Neural cell (in vitro differentiated cells): ENCODE results near the gene HEBP1. TPM values are rescaled to one million over a fixed set of nuclear protein-coding genes. Genes with fewer than 3 reads are reported as not detected.

ENCODE experiments used
- H2AFZ ChIP-seq: fragments of 200-600, 300-800 bp; sonication (generic), shearing (Covaris generic); 2 replicates; pipeline ENCODE4 v1.6.0; 2014; ENCODE audit warnings: low read depth, mild to moderate bottlenecking, antibody characterized with exemption, low read length, moderate library complexity
- H3F3A ChIP-seq: fragments of 200-600 bp; shearing (Covaris generic); 2 replicates; pipeline ENCODE4 v1.6.1; 2016; ENCODE audit warnings: mild to moderate bottlenecking, moderate library complexity, mixed read lengths, antibody characterized with exemption, low read length; ENCODE audit not compliant: insufficient read depth, poor library complexity, severe bottlenecking
- H3K27ac ChIP-seq: fragments of 200-600, 300-800 bp; sonication (generic), shearing (Covaris generic); 2 replicates; pipeline ENCODE4 v1.5.1; 2014; ENCODE audit warnings: mild to moderate bottlenecking, low read length, moderate library complexity
- H3K27me3 ChIP-seq: fragments of 300-800, 200-600 bp; sonication (generic), shearing (Covaris generic); 2 replicates; pipeline ENCODE4 v1.6.0; 2014; ENCODE audit warnings: mild to moderate bottlenecking, low read depth, low read length, moderate library complexity; ENCODE audit not compliant: insufficient read depth
- H3K36me3 ChIP-seq: fragments of 300-800, 200-600 bp; sonication (generic), shearing (Covaris generic); 2 replicates; pipeline ENCODE4 v1.5.1; 2014; ENCODE audit warnings: mild to moderate bottlenecking, antibody characterized with exemption, low read length, moderate library complexity; ENCODE audit not compliant: insufficient read depth
- H3K4me2 ChIP-seq: fragments of 300-800, 200-600 bp; sonication (generic), shearing (Covaris generic); 2 replicates; pipeline ENCODE4 v1.6.0; 2014; ENCODE audit warnings: mild to moderate bottlenecking, low read length
- H3K4me3 ChIP-seq: fragments of 300-800, 200-600 bp; sonication (generic), shearing (Covaris generic); 2 replicates; pipeline ENCODE4 v1.5.1; 2014; ENCODE audit warnings: mild to moderate bottlenecking, low read length, moderate library complexity
- H3K79me2 ChIP-seq: fragments of 200-600 bp; shearing (Covaris generic); replicated peaks from 2 replicates; pipeline ENCODE4 v1.6.0; 2014; ENCODE audit warnings: mild to moderate bottlenecking, low read length, moderate library complexity; ENCODE audit not compliant: insufficient read depth
- H3K9ac ChIP-seq: fragments of 300-800, 200-600 bp; sonication (generic), shearing (Covaris generic); 2 replicates; pipeline ENCODE4 v1.6.1; 2016; ENCODE audit warnings: mild to moderate bottlenecking, low read length, mixed read lengths
- H3K9me2 ChIP-seq: fragments of 200-600 bp; shearing (Covaris generic); 2 replicates; pipeline ENCODE4 v1.6.1; 2016; ENCODE audit warnings: mild to moderate bottlenecking, low read length, mixed read lengths; ENCODE audit not compliant: insufficient read depth
- H3K9me3 ChIP-seq: fragments of 200-600, 300-800 bp; sonication (generic), shearing (Covaris generic); 2 replicates; pipeline ENCODE4 v1.6.1; 2016; ENCODE audit warnings: mild to moderate bottlenecking, mixed run types, low read length, moderate library complexity, mixed read lengths
- H4K20me1 ChIP-seq: fragments of 200-600 bp; shearing (Covaris generic); 2 replicates; pipeline ENCODE4 v1.6.1; 2016; ENCODE audit warnings: mild to moderate bottlenecking, mixed run types; ENCODE audit not compliant: insufficient read depth
- CTCF ChIP-seq: fragments of 450-650 bp; IDR thresholded peaks from 2 replicates; pipeline ENCODE4 v1.5.1; 2014; ENCODE audit warnings: antibody characterized with exemption, mild to moderate bottlenecking, moderate library complexity; ENCODE audit not compliant: poor library complexity, severe bottlenecking
- EP300 ChIP-seq: fragments of 450-650 bp; conservative IDR thresholded peaks from 2 replicates; pipeline ENCODE4 v1.6.1; 2014; ENCODE audit warnings: antibody characterized with exemption, mild to moderate bottlenecking, moderate library complexity; ENCODE audit not compliant: poor library complexity, severe bottlenecking
- EZH2 ChIP-seq: fragments of 200-600, 300-800 bp; shearing (Covaris generic), sonication (generic); IDR thresholded peaks from 2 replicates; pipeline ENCODE4 v1.6.1; 2014; ENCODE audit warnings: antibody characterized with exemption, low read length, borderline replicate concordance, mild to moderate bottlenecking; ENCODE audit not compliant: insufficient read depth, poor library complexity, severe bottlenecking
- MXI1 ChIP-seq: fragments of 450-650 bp; conservative IDR thresholded peaks from 2 replicates; pipeline ENCODE4 v1.6.1; 2014; ENCODE audit warnings: antibody characterized with exemption, mild to moderate bottlenecking; ENCODE audit not compliant: poor library complexity, severe bottlenecking
- POLR2AphosphoS5 ChIP-seq: IDR thresholded peaks from 2 replicates; pipeline ENCODE4 v1.6.1; 2012
- RAD21 ChIP-seq: fragments of 450-650 bp; conservative IDR thresholded peaks from 2 replicates; pipeline ENCODE4 v1.6.1; 2014; ENCODE audit warnings: antibody characterized with exemption, mild to moderate bottlenecking, moderate library complexity
- REST ChIP-seq: IDR thresholded peaks from 2 replicates; pipeline ENCODE4 v1.6.1; 2012; ENCODE audit warnings: borderline replicate concordance
- SMC3 ChIP-seq: fragments of 450-650 bp; conservative IDR thresholded peaks from 2 replicates; pipeline ENCODE4 v1.6.1; 2014; ENCODE audit warnings: antibody characterized with exemption, mild to moderate bottlenecking, moderate library complexity; ENCODE audit not compliant: poor library complexity
- TAF1 ChIP-seq: IDR thresholded peaks from 2 replicates; pipeline ENCODE4 v1.6.1; 2012; ENCODE audit warnings: low read depth
- polyA plus RNA-seq: library from polyadenylated mRNA; depleted of rRNA; stranded (reverse); fragments of >200 nt; gene quantifications from 2 replicates; pipeline ENCODE4 v1.2.3, GENCODE V29; 2014

HEBP1 gene
- polyA plus RNA-seq, 1 donor from 2014 or later, result 1.2 TPM

DNA sequence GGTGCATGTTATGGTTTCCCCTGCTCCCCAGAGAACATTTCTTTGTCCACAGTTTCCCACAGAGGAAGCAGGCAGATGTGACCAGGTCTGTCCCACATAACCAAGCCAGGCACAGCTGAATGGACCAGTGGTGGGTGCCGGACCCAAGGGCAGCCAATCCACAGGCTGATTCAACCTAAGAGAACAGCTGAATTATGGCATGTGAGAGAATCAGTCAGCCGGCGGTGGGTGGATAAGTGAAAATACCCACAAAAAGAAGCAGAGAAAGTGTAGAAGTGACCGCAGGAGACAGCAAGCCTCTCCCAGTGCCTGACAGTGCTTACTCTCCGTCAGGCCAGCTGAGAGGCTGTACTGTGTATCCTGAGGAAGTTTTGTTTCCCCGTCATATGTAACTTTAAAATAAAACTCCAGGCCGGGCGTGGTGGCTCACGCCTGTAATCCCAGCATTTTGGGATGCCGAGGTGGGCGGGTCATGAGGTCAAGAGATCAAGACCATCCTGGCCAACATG, 63.0 kb downstream of the HEBP1 start:
- H3K79me2 ChIP-seq, result no peaks in the 10 kb centered on the region

DNA sequence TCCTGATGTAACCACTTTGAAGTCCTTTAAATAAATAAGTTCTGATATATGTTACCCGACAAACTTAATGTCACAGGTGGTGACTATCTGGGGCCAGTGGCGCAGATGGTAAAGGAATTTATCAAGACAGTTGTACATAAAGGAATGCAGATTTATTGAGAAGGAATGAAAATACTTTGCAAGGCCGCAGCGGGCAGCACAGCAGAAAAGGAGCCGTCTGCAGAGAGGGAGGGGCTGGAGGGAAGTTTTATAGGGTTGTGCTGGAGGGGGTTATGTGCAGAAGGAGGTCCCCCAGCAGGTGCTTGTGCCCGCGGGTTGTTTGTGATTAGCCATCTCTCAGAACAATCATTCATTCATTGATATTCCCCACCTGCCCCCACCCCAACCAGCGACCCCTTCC, 65.5 kb downstream of the HEBP1 start:
- Histone ChIP-seq H3K9me2 (no peaks in the 10 kb centered on the region), H3F3A (no peaks in the 10 kb centered on the region), H3K79me2 (no peaks in the 10 kb centered on the region), H3K4me2 (no peak overlapping the region), H3K4me3 (no peak overlapping the region), H4K20me1 (no peaks in the 10 kb centered on the region), H3K9me3 (no peaks in the 10 kb centered on the region), H2AFZ (no peak overlapping the region), H3K36me3 (no peaks in the 10 kb centered on the region), H3K9ac (no peak overlapping the region), H3K27me3 (no peaks in the 10 kb centered on the region), H3K27ac (no peak overlapping the region)
- TF ChIP-seq EZH2, result no peak
- TF ChIP-seq MXI1, result no peak
- TF ChIP-seq POLR2AphosphoS5, result no peak
- no peak for TF ChIP-seq CTCF
- no peak for TF ChIP-seq REST
- no peak for TF ChIP-seq TAF1
- no peak for TF ChIP-seq EP300
- TF ChIP-seq SMC3, result no peak
- TF ChIP-seq RAD21, result no peak

More for the DNA sequence above, 63.0 kb downstream of the HEBP1 start:
- Histone ChIP-seq H3K9me2 (no peaks in the 10 kb centered on the region), H3K36me3 (no peaks in the 10 kb centered on the region), H3F3A (no peaks in the 10 kb centered on the region), H3K4me3 (no peak overlapping the region), H3K4me2 (no peak overlapping the region), H3K9ac (no peak overlapping the region), H2AFZ (no peak overlapping the region), H3K27me3 (no peaks in the 10 kb centered on the region), H3K9me3 (no peaks in the 10 kb centered on the region), H3K27ac (no peak overlapping the region), H4K20me1 (no peaks in the 10 kb centered on the region)
- TF ChIP-seq SMC3, result no peak

GRCh38 chr12:12933742-12934141, 66.3 kb downstream of the HEBP1 start:
- Histone ChIP-seq H3K27ac (no peak overlapping the region), H3K4me2 (no peak overlapping the region), H4K20me1 (no peaks in the 10 kb centered on the region)

More at GRCh38 chr12:12933742-12934141, 66.3 kb downstream of the HEBP1 start:
- H3K9me3 ChIP-seq, result no peaks in the 10 kb centered on the region
- H3K4me3 ChIP-seq, result no peak overlapping the region
- TF ChIP-seq EZH2 (no peak), POLR2AphosphoS5 (no peak), MXI1 (no peak), REST (no peak), EP300 (no peak), SMC3 (no peak), RAD21 (no peak), TAF1 (no peak), CTCF (no peak)
- H3K79me2 ChIP-seq, result no peaks in the 10 kb centered on the region
- peak overlapping the region; percentile 14 for H2AFZ ChIP-seq
- H3K9ac ChIP-seq, result no peak overlapping the region
- H3K27me3 ChIP-seq, result no peaks in the 10 kb centered on the region
- H3K9me2 ChIP-seq, result no peaks in the 10 kb centered on the region
- no peaks in the 10 kb centered on the region for H3F3A ChIP-seq
- no peaks in the 10 kb centered on the region for H3K36me3 ChIP-seq
